Measurements from ENCODE around the gene MINK1. TPM values are rescaled to one million over a fixed set of nuclear protein-coding genes. Genes with fewer than 3 reads are reported as not detected.
A peak's percentile ranks its signal among the peaks of the same experiment; 100 is the strongest.

Gene MINK1
- total and polyA plus RNA-seq, 5 donors = 31.1 to 54.7 (median 48.8) TPM

GRCh38 chr17:4893721-4894560 lies 60.8 kb downstream of the MINK1 start:
- Histone ChIP-seq H3K9me3 (ENCODE audit: control insufficient read depth, low read length) (no peaks in the 10 kb centered on the region), H3K27me3 (ENCODE audit: control insufficient read depth, insufficient read depth) (no peaks in the 10 kb centered on the region), H3K27ac (ENCODE audit: low read length) (no peak overlapping the region), H3K4me3 (ENCODE audit: low read length) (no peak overlapping the region), H3K4me1 (ENCODE audit: control insufficient read depth, insufficient read depth, low read length) (no peaks in the 10 kb centered on the region)
- ATAC-seq (no peak), DNase-seq (no peak)
- 87% methylated on average over 31 of the region's 31 CpGs for WGBS
- intact Hi-C loops (cut with DNase I) = loop anchor here in 1 of 4 donors (10.0 kb wide), 1 partner anchor 159 kb away; the partner anchor contains the start of genes CXCL16, MED11 and ZMYND15

GRCh38 chr17:4895121-4895520 lies 62.0 kb downstream of the MINK1 start:
- DNase-seq = no peak
- intact Hi-C loops (cut with DNase I) = loop anchor here in 1 of 4 donors (10.0 kb wide), 1 partner anchor 160 kb away; the partner anchor contains the start of genes CXCL16, MED11 and ZMYND15
- WGBS = 91% methylated on average over 13 of the region's 13 CpGs

GRCh38 chr17:4895657-4896331 lies 62.7 kb downstream of the MINK1 start:
- DNase-seq (no peak), ATAC-seq (no peak)
- Histone ChIP-seq H3K4me3 (ENCODE audit: low read length) (no peak overlapping the region), H3K27ac (ENCODE audit: low read length) (no peak overlapping the region), H3K27me3 (ENCODE audit: control insufficient read depth, insufficient read depth) (no peaks in the 10 kb centered on the region), H3K4me1 (ENCODE audit: control insufficient read depth, insufficient read depth, low read length) (no peaks in the 10 kb centered on the region), H3K9me3 (ENCODE audit: control insufficient read depth, low read length) (no peaks in the 10 kb centered on the region)
- intact Hi-C loops (cut with DNase I) = loop anchor here in 1 of 4 donors (10.0 kb wide), 1 partner anchor 161 kb away; the partner anchor contains the start of genes CXCL16, MED11 and ZMYND15
- 72% methylated on average over 27 of the region's 27 CpGs for WGBS

More at GRCh38 chr17:4895121-4895520, 62.0 kb downstream of the MINK1 start:
- Histone ChIP-seq H3K4me3 (ENCODE audit: low read length) (no peak overlapping the region), H3K9me3 (ENCODE audit: control insufficient read depth, low read length) (no peaks in the 10 kb centered on the region), H3K4me1 (ENCODE audit: control insufficient read depth, insufficient read depth, low read length) (no peaks in the 10 kb centered on the region), H3K27me3 (ENCODE audit: control insufficient read depth, insufficient read depth) (no peaks in the 10 kb centered on the region), H3K27ac (ENCODE audit: low read length) (no peak overlapping the region)
- ATAC-seq = no peak

- Histone ChIP-seq H3K4me3 (ENCODE audit: low read length) (no peak overlapping the region), H3K4me1 (ENCODE audit: control insufficient read depth, insufficient read depth, low read length) (no peaks in the 10 kb centered on the region), H3K9me3 (ENCODE audit: control insufficient read depth, low read length) (no peaks in the 10 kb centered on the region), H3K27me3 (ENCODE audit: control insufficient read depth, insufficient read depth) (no peaks in the 10 kb centered on the region), H3K27ac (ENCODE audit: low read length) (no peak overlapping the region)
- intact Hi-C loops (cut with DNase I) = loop anchor here in 1 of 4 donors (10.0 kb wide), 1 partner anchor 162 kb away; the partner anchor contains the start of genes CXCL16, MED11 and ZMYND15
- DNase-seq (no peak), ATAC-seq (no peak)
- 86% methylated on average over 27 of the region's 27 CpGs for WGBS
Measured at GRCh38 chr17:4896332-4897197, 63.4 kb downstream of the MINK1 start.

- ATAC-seq (no peak), DNase-seq (no peak)
- Histone ChIP-seq H3K4me3 (ENCODE audit: low read length) (no peak overlapping the region), H3K4me1 (ENCODE audit: control insufficient read depth, insufficient read depth, low read length) (no peaks in the 10 kb centered on the region), H3K9me3 (ENCODE audit: control insufficient read depth, low read length) (no peaks in the 10 kb centered on the region), H3K27me3 (ENCODE audit: control insufficient read depth, insufficient read depth) (no peaks in the 10 kb centered on the region), H3K27ac (ENCODE audit: low read length) (no peak overlapping the region)
- 71% methylated on average over 10 of the region's 10 CpGs for WGBS
- intact Hi-C loops (cut with DNase I) = loop anchor here in 1 of 4 donors (10.0 kb wide), 1 partner anchor 162 kb away; the partner anchor contains the start of genes CXCL16, MED11 and ZMYND15
Measured at GRCh38 chr17:4897198-4897687, 64.1 kb downstream of the MINK1 start.

GRCh38 chr17:4897785-4898184 lies 64.6 kb downstream of the MINK1 start:
- no peak overlapping the region for H3K4me3 ChIP-seq (ENCODE audit: low read length)
- ATAC-seq = no peak
- H3K27ac ChIP-seq (ENCODE audit: low read length) = no peak overlapping the region
- no peaks in the 10 kb centered on the region for H3K4me1 ChIP-seq (ENCODE audit: control insufficient read depth, insufficient read depth, low read length)
- DNase-seq = no peak
- WGBS = 80% methylated on average over 5 of the region's 5 CpGs
- no peaks in the 10 kb centered on the region for H3K27me3 ChIP-seq (ENCODE audit: control insufficient read depth, insufficient read depth)
- intact Hi-C loops (cut with DNase I) = loop anchor here in 1 of 4 donors (10.0 kb wide), 1 partner anchor 163 kb away; the partner anchor contains the start of genes CXCL16, MED11 and ZMYND15
- no peaks in the 10 kb centered on the region for H3K9me3 ChIP-seq (ENCODE audit: control insufficient read depth, low read length)

GRCh38 chr17:4898351-4898750 lies 65.2 kb downstream of the MINK1 start:
- Histone ChIP-seq H3K27me3 (ENCODE audit: control insufficient read depth, insufficient read depth) (no peaks in the 10 kb centered on the region), H3K4me1 (ENCODE audit: control insufficient read depth, insufficient read depth, low read length) (no peaks in the 10 kb centered on the region), H3K9me3 (ENCODE audit: control insufficient read depth, low read length) (no peaks in the 10 kb centered on the region), H3K27ac (ENCODE audit: low read length) (no peak overlapping the region), H3K4me3 (ENCODE audit: low read length) (no peak overlapping the region)
- ATAC-seq (no peak), DNase-seq (no peak)
- WGBS = 83% methylated on average over 8 of the region's 8 CpGs
- intact Hi-C loops (cut with DNase I) = loop anchor here in 1 of 4 donors (10.0 kb wide), 1 partner anchor 164 kb away; the partner anchor contains the start of genes CXCL16, MED11 and ZMYND15

GRCh38 chr17:4898927-4899326 lies 65.8 kb downstream of the MINK1 start:
- DNase-seq = peak in 1 of 3 donors; percentile 76
- ATAC-seq = no peak
- Histone ChIP-seq H3K9me3 (ENCODE audit: control insufficient read depth, low read length) (no peaks in the 10 kb centered on the region), H3K4me3 (ENCODE audit: low read length) (peak overlapping the region; percentile 32), H3K27ac (ENCODE audit: low read length) (no peak overlapping the region), H3K4me1 (ENCODE audit: control insufficient read depth, insufficient read depth, low read length) (no peaks in the 10 kb centered on the region), H3K27me3 (ENCODE audit: control insufficient read depth, insufficient read depth) (no peaks in the 10 kb centered on the region)
- 13% methylated on average over 34 of the region's 34 CpGs for WGBS
- intact Hi-C loops (cut with DNase I) = loop anchor here in 1 of 4 donors (10.0 kb wide), 1 partner anchor 164 kb away; the partner anchor contains the start of genes CXCL16, MED11 and ZMYND15

- no peak within 1 kb of the TSS for H3K27ac ChIP-seq (ENCODE audit: low read length)
- ATAC-seq (peak; percentile 57 to 60), DNase-seq (peak; percentile 89 to 94 (median 93))
- H3K4me1 ChIP-seq (ENCODE audit: control insufficient read depth, insufficient read depth, low read length) = no peaks in the 10 kb centered on the region
- H3K27me3 ChIP-seq (ENCODE audit: control insufficient read depth, insufficient read depth) = no peaks in the 10 kb centered on the region
- intact Hi-C loops (cut with DNase I) = loop anchor here in 1 of 4 donors (10.0 kb wide), 1 partner anchor 165 kb away; the partner anchor contains the start of genes CXCL16, MED11 and ZMYND15
- peak within 1 kb of the TSS; percentile 32 for H3K4me3 ChIP-seq (ENCODE audit: low read length)
- 13% methylated on average over 60 of the region's 60 CpGs for WGBS
- no peaks in the 10 kb centered on the region for H3K9me3 ChIP-seq (ENCODE audit: control insufficient read depth, low read length)
Measured at GRCh38 chr17:4899341-4900230, 66.4 kb downstream of the MINK1 start, which contains the start of gene C17orf107. Gene C17orf107 (plus strand): TSS chr17:4899536. CDS start chr17:4899763, 227 bp downstream.
